ENCODE measurements around the gene IRAK2. TPM values are rescaled to one million over a fixed set of nuclear protein-coding genes. Genes with fewer than 3 reads are reported as not detected.

Gene IRAK2
- total and polyA plus RNA-seq, 2 of the 8 experiments (the other 6 are each of a cell fraction or from before 2014, with no cell fraction given) = 1.5 TPM

DNA sequence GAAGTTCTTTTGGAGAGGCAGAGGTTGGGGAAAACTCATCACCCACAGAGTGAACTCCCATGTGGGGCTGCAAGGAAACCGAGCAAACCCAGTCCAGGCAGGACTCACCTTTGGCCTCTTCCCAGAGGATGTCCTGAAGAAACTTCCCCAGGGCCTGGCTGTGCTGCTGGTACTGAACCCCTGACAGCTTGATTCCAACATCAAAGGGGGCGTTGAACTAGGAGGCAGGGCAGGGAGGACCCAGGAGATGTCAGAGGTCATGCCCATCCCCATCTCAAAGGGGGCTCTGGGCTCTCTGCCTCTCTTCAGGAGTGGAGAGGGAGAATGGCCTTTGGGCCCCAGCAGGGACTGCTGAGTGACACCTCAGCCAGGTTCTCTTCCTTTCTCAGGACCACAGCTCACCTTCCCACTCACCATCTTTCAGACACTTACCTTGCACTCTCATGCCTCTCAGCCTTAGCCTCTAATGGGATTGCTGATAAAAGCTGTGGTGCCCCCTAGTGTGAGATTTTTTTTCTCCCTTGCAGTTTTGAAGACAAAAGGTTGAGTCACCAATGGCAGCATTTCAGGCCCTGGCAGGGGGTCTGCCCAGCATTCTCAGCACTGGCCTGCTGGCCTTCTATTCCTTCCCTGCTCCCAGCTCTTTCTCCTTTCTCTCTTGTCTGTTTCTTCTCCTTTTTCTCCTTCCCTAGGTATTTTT is 122.0 kb downstream of the IRAK2 start:
- H2BK15ac ChIP-seq (ENCODE audit: low read length) = no peak overlapping the region
- H2AFZ ChIP-seq (ENCODE audit: low read length) = no peak overlapping the region
- no peak overlapping the region for H3K4me2 ChIP-seq (ENCODE audit: insufficient read depth in 1 of 2, low read depth in 2 of 2, low read length in 2 of 2)
- H2BK120ac ChIP-seq (replicated peaks; ENCODE audit: low read depth, low read length) = no peak overlapping the region
- POLR2A ChIA-PET (ENCODE audit: partially characterized antibody) = interaction anchor here (1.1 to 2.1 kb wide), 3 partner anchors 10 to 183 kb away, joined by 6 to 7 read pairs (median 6); no protein-coding TSS in a partner anchor
- no peak overlapping the region for H3K23ac ChIP-seq (ENCODE audit: insufficient read length)
- no peak overlapping the region; the same call in 1 of the 2 replicates for H3K18ac ChIP-seq (ENCODE audit: extremely low read depth, low read length)
- no peaks in the 10 kb centered on the region for H3K9me3 ChIP-seq (ENCODE audit: insufficient read depth in 2 of 2, low read depth in 1 of 2, low read length in 1 of 2)
- H4K20me1 ChIP-seq (replicated peaks in 1 of 2; ENCODE audit: control insufficient read depth in 1 of 2, insufficient read depth in 2 of 2, low read length in 2 of 2) = peaks cover 0 to 2% of the 10 kb centered on the region in 2 experiments
- H3K23me2 ChIP-seq (ENCODE audit: low read depth, low read length) = no peaks in the 10 kb centered on the region
- H3K9ac ChIP-seq (replicated peaks in 1 of 4; ENCODE audit: extremely low read depth in 1 of 4, low read depth in 3 of 4, low read length in 3 of 4) = no peak overlapping the region
- 80% methylated on average over 2 of the region's 2 CpGs; no CpG with 5 or more reads in 1 of the 2 experiments for whole genome bisulfite sequencing, 2 experiments (ENCODE audit: extremely low coverage in 1 of 2, insufficient coverage in 1 of 2, insufficient read length in 1 of 2, insufficient replicate concordance in 2 of 2, low coverage in 1 of 2, low lambda C conversion rate in 2 of 2, missing lambda C conversion rate in 1 of 2)
- H4K91ac ChIP-seq (replicated peaks; ENCODE audit: insufficient read length, low read length) = no peak overlapping the region
- no peak overlapping the region; the same call in 1 of the 2 replicates for H2BK20ac ChIP-seq (ENCODE audit: low read length)
- no peaks in the 10 kb centered on the region for H3K79me2 ChIP-seq (ENCODE audit: control insufficient read depth in 1 of 2, insufficient read depth in 2 of 2, low read length in 2 of 2)
- peaks cover 0 to 7% (median 4%) of the 10 kb centered on the region in 4 experiments; a peak in 6 of 7 replicates for H3K4me1 ChIP-seq (replicated peaks in 1 of 4; ENCODE audit: control insufficient read depth in 3 of 4, insufficient read depth in 4 of 4, low read length in 3 of 4)
- TF ChIP-seq EP300 (IDR thresholded peaks at IDR 0.05; ENCODE audit: borderline replicate concordance in 1 of 2, low read depth in 2 of 2, low read length in 2 of 2) (no peak), RAD21 (IDR thresholded peaks at IDR 0.05 in 1 of 2, conservative IDR thresholded peaks at IDR 0.05 in 1 of 2; ENCODE audit: low read depth in 2 of 2, low read length in 2 of 2) (peak; percentile 60 to 63), MAFK (IDR thresholded peaks at IDR 0.05; ENCODE audit: low read depth, low read length) (no peak; the same call in 1 of the 2 replicates), YY1 (IDR thresholded peaks at IDR 0.05; ENCODE audit: low read depth, low read length) (peak; percentile 76), JUND (IDR thresholded peaks at IDR 0.05; ENCODE audit: low read length) (peak; percentile 92), POLR2AphosphoS5 (IDR thresholded peaks at IDR 0.05; ENCODE audit: low read depth, low read length) (no peak), BACH1 (IDR thresholded peaks at IDR 0.05; ENCODE audit: low read length) (0 out of 2 replicates have a peak, but pooled peaks have one; percentile 48)
- TF ChIP-seq, protein P1, sequence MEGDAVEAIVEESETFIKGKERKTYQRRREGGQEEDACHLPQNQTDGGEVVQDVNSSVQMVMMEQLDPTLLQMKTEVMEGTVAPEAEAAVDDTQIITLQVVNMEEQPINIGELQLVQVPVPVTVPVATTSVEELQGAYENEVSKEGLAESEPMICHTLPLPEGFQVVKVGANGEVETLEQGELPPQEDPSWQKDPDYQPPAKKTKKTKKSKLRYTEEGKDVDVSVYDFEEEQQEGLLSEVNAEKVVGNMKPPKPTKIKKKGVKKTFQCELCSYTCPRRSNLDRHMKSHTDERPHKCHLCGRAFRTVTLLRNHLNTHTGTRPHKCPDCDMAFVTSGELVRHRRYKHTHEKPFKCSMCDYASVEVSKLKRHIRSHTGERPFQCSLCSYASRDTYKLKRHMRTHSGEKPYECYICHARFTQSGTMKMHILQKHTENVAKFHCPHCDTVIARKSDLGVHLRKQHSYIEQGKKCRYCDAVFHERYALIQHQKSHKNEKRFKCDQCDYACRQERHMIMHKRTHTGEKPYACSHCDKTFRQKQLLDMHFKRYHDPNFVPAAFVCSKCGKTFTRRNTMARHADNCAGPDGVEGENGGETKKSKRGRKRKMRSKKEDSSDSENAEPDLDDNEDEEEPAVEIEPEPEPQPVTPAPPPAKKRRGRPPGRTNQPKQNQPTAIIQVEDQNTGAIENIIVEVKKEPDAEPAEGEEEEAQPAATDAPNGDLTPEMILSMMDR (IDR thresholded peaks at IDR 0.05; ENCODE audit: control extremely low read depth in 1 of 3, insufficient read depth in 1 of 3, low read depth in 1 of 3, low read length in 3 of 3) = peak in 2 of 3 experiments; percentile 40 to 53; a peak in 3 of 4 replicates
- H4K8ac ChIP-seq (ENCODE audit: extremely low read depth, insufficient read depth, low read length) = no peak overlapping the region
- H3K14ac ChIP-seq (ENCODE audit: insufficient read length) = no peak overlapping the region
- peak overlapping the region; percentile 19 for H3K4ac ChIP-seq (replicated peaks; ENCODE audit: insufficient read length, low read depth, low read length)
- H3K27me3 ChIP-seq (replicated peaks in 1 of 4; ENCODE audit: control insufficient read depth in 3 of 4, extremely low read depth in 1 of 4, insufficient read depth in 3 of 4, low read length in 3 of 4) = no peaks in the 10 kb centered on the region
- H3K79me1 ChIP-seq (ENCODE audit: low read depth, low read length) = no peaks in the 10 kb centered on the region; the same call in 1 of the 2 replicates
- peaks cover 0 to 13% (median 4%) of the 10 kb centered on the region in 4 experiments; a peak in 6 of 8 replicates for H3K36me3 ChIP-seq (ENCODE audit: control insufficient read depth in 2 of 4, insufficient read depth in 4 of 4, low read length in 3 of 4)
- no peak overlapping the region for H4K5ac ChIP-seq (ENCODE audit: insufficient read length, low read depth, low read length)
- peak; percentile 57 to 75 for DNase-seq (ENCODE audit: low read depth in 1 of 2, low spot score in 2 of 2)
- no peak overlapping the region for H3K27ac ChIP-seq (ENCODE audit: low read depth, low read length)
- CTCF ChIA-PET (ENCODE audit: partially characterized antibody) = interaction anchor here (0.6 to 3.1 kb wide), 25 partner anchors 13 to 337 kb away, joined by 3 to 11 read pairs (median 4); partner anchors contain the start of gene FANCD2OS
- H2AK5ac ChIP-seq (ENCODE audit: low read depth, low read length) = no peak overlapping the region
- no peak overlapping the region for H2BK12ac ChIP-seq (ENCODE audit: low read depth, low read length)
- H3K56ac ChIP-seq (replicated peaks; ENCODE audit: insufficient read length, low read depth, low read length) = no peak overlapping the region
- no peak overlapping the region for H2BK5ac ChIP-seq (ENCODE audit: low read depth, low read length)
- FAIRE-seq = peak; percentile 93
- no peak overlapping the region for H3K4me3 ChIP-seq (ENCODE audit: extremely low read depth in 1 of 4, insufficient read depth in 2 of 4, low read depth in 3 of 4, low read length in 4 of 4)

All from H1 (cell line).